GM18861 (cell line): ENCODE data around the gene WWC1.
"Not testable (repeated sequence)": the region's sequence is repeated elsewhere in the genome, so short reads cannot be mapped to it uniquely, and the experiment has no call there.

Source experiments
- ATAC-seq: cut with Tn5 transposase; IDR thresholded peaks from one replicate; pipeline ENCODE4 v1.9.1; 2021; ENCODE audit not compliant: unreplicated experiment

The WWC1 gene

GRCh38 chr5:168286386-168286785 is 5.1 kb upstream of the WWC1 start:
- no peak for ATAC-seq

GRCh38 chr5:168286863-168287262 is 4.6 kb upstream of the WWC1 start:
- not testable (repeated sequence) for ATAC-seq

- no peak for ATAC-seq
Measured at GRCh38 chr5:168287362-168287761, 4.1 kb upstream of the WWC1 start.

GRCh38 chr5:168288349-168289245 is 2.8 kb upstream of the WWC1 start:
- no peak for ATAC-seq

GRCh38 chr5:168290902-168291341 is 523 bp upstream of the WWC1 start:
- no peak for ATAC-seq

GRCh38 chr5:168291964-168292785 is 730 bp downstream of the WWC1 start:
- no peak for ATAC-seq

GRCh38 chr5:168292786-168293696 is 1.6 kb downstream of the WWC1 start:
- ATAC-seq = no peak

- no peak for ATAC-seq
Measured at GRCh38 chr5:168295574-168296201, 4.2 kb downstream of the WWC1 start.

- ATAC-seq = no peak
Measured at GRCh38 chr5:168296682-168297081, 5.2 kb downstream of the WWC1 start.

- no peak for ATAC-seq
Measured at GRCh38 chr5:168298949-168299348, 7.5 kb downstream of the WWC1 start.

- no peak for ATAC-seq
Measured at GRCh38 chr5:168299372-168299771, 7.9 kb downstream of the WWC1 start.

GRCh38 chr5:168300326-168301182 is 9.1 kb downstream of the WWC1 start:
- ATAC-seq = no peak

GRCh38 chr5:168301593-168302390 is 10.3 kb downstream of the WWC1 start:
- no peak for ATAC-seq

- ATAC-seq = no peak
Measured at GRCh38 chr5:168302785-168303184, 11.3 kb downstream of the WWC1 start.

GRCh38 chr5:168303393-168304025 is 12.1 kb downstream of the WWC1 start:
- ATAC-seq = no peak

- ATAC-seq = no peak
Measured at GRCh38 chr5:168304349-168304748, 12.9 kb downstream of the WWC1 start.

GRCh38 chr5:168305281-168305680 is 13.8 kb downstream of the WWC1 start:
- no peak for ATAC-seq

GRCh38 chr5:168307022-168307421 is 15.6 kb downstream of the WWC1 start:
- ATAC-seq = no peak
